Neural progenitor cell (in vitro differentiated cells): Measurements from ENCODE around the gene TRIM41.

Source experiments
- EZH2 ChIP-seq: fragments of 200-600 bp; sonication (generic); IDR thresholded peaks from 2 replicates; pipeline ENCODE4 v1.6.1; 2017; ENCODE audit warnings: antibody characterized with exemption, mild to moderate bottlenecking, moderate library complexity
- EZH2phosphoT487 ChIP-seq: fragments of 200-600 bp; sonication (generic); IDR thresholded peaks from 2 replicates; pipeline ENCODE4 v1.6.1; 2017; ENCODE audit warnings: antibody characterized with exemption
- TF ChIP-seq, protein P1 (sequence below): fragments of 200-600 bp; sonication (generic); IDR thresholded peaks from 2 replicates; pipeline ENCODE4 v1.5.1; 2017; ENCODE audit warnings: antibody characterized with exemption, mild to moderate bottlenecking

DNA sequence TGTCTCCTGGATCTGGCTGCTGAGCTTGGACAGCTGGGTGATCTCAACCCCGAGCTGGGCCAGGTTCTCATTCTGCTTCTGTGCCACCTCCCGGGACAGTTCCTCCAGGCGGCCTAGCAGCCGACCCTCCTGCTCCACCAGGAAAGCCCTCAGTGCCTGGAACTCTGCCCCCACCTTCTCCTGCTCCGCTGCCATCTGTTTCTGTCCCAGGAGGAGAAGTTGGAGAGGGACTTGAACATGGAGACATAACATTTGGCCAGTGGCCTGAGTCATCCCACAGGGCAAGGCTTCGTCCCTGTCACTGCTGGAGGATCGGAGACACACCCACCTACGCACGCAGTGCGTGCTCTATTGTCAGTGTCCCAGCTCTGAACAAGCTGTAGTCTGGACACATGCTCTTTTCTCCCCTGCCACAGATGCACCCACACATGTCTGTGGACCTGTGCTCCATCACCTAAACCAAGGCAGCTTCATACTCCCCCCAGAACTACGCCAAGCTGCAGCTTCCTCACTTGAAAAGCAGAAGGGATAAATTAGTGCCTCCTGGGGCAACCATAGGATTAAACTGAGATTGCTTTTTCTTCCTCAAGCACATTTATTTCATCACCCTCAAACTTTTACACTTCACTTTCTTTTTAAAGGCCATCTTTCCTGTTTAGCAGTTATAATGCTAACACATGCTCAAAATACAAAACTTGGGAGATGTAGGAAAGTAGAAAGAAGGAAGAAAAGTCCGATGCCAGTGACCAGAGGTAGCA lies 23.0 kb upstream of the TRIM41 start:
- TF ChIP-seq, protein P1, sequence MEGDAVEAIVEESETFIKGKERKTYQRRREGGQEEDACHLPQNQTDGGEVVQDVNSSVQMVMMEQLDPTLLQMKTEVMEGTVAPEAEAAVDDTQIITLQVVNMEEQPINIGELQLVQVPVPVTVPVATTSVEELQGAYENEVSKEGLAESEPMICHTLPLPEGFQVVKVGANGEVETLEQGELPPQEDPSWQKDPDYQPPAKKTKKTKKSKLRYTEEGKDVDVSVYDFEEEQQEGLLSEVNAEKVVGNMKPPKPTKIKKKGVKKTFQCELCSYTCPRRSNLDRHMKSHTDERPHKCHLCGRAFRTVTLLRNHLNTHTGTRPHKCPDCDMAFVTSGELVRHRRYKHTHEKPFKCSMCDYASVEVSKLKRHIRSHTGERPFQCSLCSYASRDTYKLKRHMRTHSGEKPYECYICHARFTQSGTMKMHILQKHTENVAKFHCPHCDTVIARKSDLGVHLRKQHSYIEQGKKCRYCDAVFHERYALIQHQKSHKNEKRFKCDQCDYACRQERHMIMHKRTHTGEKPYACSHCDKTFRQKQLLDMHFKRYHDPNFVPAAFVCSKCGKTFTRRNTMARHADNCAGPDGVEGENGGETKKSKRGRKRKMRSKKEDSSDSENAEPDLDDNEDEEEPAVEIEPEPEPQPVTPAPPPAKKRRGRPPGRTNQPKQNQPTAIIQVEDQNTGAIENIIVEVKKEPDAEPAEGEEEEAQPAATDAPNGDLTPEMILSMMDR = no peak
- TF ChIP-seq EZH2 (no peak), EZH2phosphoT487 (no peak)
